Muscle of leg (tissue), 11 donors: Measurements from ENCODE around the gene JPH2. TPM values are rescaled to one million over a fixed set of nuclear protein-coding genes. Genes with fewer than 3 reads are reported as not detected.

ENCODE experiments used
- DNase-seq: peaks from one replicate; pipeline ENCODE4 v3.0.0; 2013
- H3K27ac ChIP-seq: one replicate; pipeline ENCODE4 v1.5.1; 2013; ENCODE audit warnings: mild to moderate bottlenecking, low read length, control low read depth
- H3K27me3 ChIP-seq: one replicate; pipeline ENCODE4 v1.6.1; 2013; ENCODE audit warnings: low read length; ENCODE audit not compliant: control insufficient read depth, insufficient read depth
- H3K36me3 ChIP-seq: one replicate; pipeline ENCODE4 v1.6.1; 2013; ENCODE audit warnings: low read length; ENCODE audit not compliant: control insufficient read depth, insufficient read depth
- H3K4me1 ChIP-seq: one replicate; pipeline ENCODE4 v1.6.1; 2013; ENCODE audit warnings: low read length; ENCODE audit not compliant: control insufficient read depth, insufficient read depth
- H3K4me3 ChIP-seq: one replicate; pipeline ENCODE4 v1.5.1; 2013; ENCODE audit warnings: low read length, control low read depth
- H3K9me3 ChIP-seq: replicated peaks from 2 replicates; pipeline ENCODE4 v1.6.1; 2013; ENCODE audit warnings: low read depth, low read length; ENCODE audit not compliant: control insufficient read depth
- WGBS: methylation state at CpG from one replicate; pipeline ENCODE4 v1.1.5; 2013; ENCODE audit warnings: missing lambda C conversion rate; ENCODE audit not compliant: insufficient coverage; 5-methylcytosine and 5-hydroxymethylcytosine counted together
- polyA plus RNA-seq, 8 donors: library from polyadenylated mRNA; unstranded; fragments of 120-200 nt; gene quantifications; one replicate each; pipeline versions ENCODE4 v1.2.1 to v1.2.3, GENCODE V29; 2013; ENCODE audit warnings: inconsistent platforms in 1 of 8, low replicate concordance in 1 of 8; ENCODE audit not compliant: insufficient read length in 8 of 8, insufficient read depth in 1 of 8
- total RNA-seq: library from RNA; stranded (reverse); fragments of 120-200 nt; gene quantifications from one replicate; pipeline ENCODE4 v1.2.4, GENCODE V29; 2013

JPH2 gene
- total and polyA plus RNA-seq, 9 donors = 55.5 to 110 (median 77.3) TPM

DNA sequence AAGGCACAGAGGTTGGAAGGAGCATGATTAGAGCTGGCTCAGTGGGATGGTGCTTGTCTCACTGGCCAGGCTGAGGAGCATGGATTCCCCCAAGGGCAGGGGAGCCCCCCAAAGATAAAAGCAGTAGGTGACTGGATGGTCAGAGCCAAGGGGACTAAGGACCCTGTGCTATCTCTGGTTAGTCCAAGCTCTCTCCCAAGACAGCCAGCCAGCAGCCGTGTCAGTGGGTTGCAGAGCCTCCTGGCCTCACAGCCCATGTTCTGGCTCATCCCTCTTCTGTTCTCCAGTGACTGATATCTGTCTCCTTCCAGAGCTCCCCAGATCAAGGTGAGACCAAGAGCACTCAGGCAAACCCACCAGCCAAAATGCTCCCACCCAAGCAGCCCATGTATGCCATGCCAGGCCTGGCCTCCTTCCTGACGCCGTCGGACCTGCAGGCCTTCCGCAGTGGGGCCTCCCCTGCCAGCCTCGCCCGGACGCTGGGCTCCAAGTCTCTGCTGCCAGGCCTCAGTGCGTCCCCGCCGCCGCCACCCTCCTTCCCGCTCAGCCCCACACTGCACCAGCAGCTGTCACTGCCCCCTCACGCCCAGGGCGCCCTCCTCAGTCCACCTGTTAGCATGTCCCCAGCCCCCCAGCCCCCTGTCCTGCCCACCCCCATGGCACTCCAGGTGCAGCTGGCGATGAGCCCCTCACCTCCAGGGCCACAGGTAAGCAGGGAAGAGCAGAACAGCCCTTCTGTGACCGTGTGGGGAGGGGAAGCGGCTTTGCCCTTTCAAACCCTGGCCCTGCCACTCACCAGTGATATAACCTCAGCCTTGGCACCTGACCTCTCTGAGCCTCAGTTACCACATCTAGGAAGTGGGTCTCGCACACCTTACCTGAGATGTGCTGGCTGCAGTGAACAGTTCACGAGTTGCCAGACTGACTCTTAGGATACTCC lies 121.3 kb downstream of the JPH2 start:
- no peaks in the 10 kb centered on the region for H3K9me3 ChIP-seq
- WGBS = 89% methylated on average over 18 of the region's 20 CpGs
- no peak overlapping the region for H3K27ac ChIP-seq
- H3K4me3 ChIP-seq = no peak overlapping the region
- H3K4me1 ChIP-seq = no peaks in the 10 kb centered on the region
- DNase-seq = no peak
- no peaks in the 10 kb centered on the region for H3K36me3 ChIP-seq
- H3K27me3 ChIP-seq = no peaks in the 10 kb centered on the region

DNA sequence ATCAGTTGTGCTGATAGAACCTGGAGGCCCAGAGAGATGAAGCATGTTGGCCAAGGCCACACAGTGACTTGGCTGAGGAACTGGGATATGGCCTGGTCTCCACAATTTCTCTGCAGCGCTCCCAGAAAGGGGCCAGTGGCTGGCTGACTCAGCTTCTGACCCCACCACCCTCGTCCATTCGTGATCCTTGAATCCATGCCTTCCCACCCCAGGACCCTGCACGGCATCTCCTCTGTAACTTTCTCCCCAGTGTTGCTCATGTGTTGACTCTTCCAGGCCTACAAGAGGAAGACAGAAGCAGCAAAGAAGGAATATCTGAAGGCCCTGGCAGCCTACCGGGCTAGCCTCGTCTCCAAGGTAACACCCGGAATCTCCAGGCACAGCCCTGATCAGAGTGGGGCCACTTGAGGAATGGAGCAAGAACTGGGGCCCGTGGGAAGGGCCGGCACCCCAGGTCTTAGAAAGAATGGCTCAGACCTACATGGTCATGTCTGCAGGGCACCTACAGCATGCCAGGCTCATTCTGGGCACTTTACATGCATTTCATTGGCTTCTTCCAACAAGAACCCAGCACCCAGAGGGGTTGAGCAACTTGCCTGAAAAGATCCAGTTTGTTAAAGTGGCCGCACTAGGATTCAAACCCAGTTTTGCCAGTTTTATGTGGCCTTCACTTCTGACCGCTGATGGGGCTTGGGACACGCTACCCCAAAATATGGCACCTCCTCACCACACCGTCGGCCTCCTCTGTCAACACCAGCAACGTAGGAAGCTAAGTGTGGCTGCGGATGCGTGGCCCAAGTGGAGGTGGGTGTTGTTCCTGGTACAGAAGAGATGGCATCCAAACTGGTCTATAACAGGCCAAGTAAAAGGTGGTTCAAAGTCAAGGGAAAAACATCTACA lies 122.2 kb downstream of the JPH2 start:
- no peak overlapping the region for H3K4me3 ChIP-seq
- 96% methylated on average over 13 of the region's 17 CpGs for WGBS
- H3K27ac ChIP-seq = no peak overlapping the region
- DNase-seq = no peak
- no peaks in the 10 kb centered on the region for H3K27me3 ChIP-seq
- no peaks in the 10 kb centered on the region for H3K9me3 ChIP-seq
- H3K36me3 ChIP-seq = no peaks in the 10 kb centered on the region
- H3K4me1 ChIP-seq = no peaks in the 10 kb centered on the region

Other genes starting within 250 kb of the JPH2 start
- 27.8 TPM for gene OSER1, start 23.6 kb upstream of the JPH2 start, total RNA-seq
- 10 to 100 TPM; 24.3 to 31.0 (median 27.1) TPM for gene OSER1, start 23.6 kb upstream of the JPH2 start, polyA plus RNA-seq
- gene GDAP1L1, start 60.1 kb upstream of the JPH2 start, total RNA-seq = 0.18 TPM
- gene GDAP1L1, start 60.1 kb upstream of the JPH2 start, polyA plus RNA-seq = under 1 TPM in 7 of 8 donors, not detected in 1; 0.06 to 0.89 (median 0.27) TPM
- 6.8 TPM for gene FITM2, start 124.0 kb upstream of the JPH2 start, total RNA-seq
- 1 to 10 TPM; 6.2 to 7.1 (median 6.7) TPM for gene FITM2, start 124.0 kb upstream of the JPH2 start, polyA plus RNA-seq
- gene R3HDML, start 149.9 kb upstream of the JPH2 start, total RNA-seq = not detected
- not detected for gene R3HDML, start 149.9 kb upstream of the JPH2 start, polyA plus RNA-seq
- gene HNF4A, start 168.5 kb upstream of the JPH2 start, total RNA-seq = under 0.01 TPM
- gene HNF4A, start 168.5 kb upstream of the JPH2 start, polyA plus RNA-seq = 10 to 100 TPM in 1 of 8 donors, 1 to 10 TPM in 1, under 1 TPM in 5, not detected in 1; 0.03 to 11.1 (median 0.11) TPM